HG02610 (cell line): ENCODE measurements around the gene RASSF10.
"Not testable (repeated sequence)": the region's sequence is repeated elsewhere in the genome, so short reads cannot be mapped to it uniquely, and the experiment has no call there.

ENCODE experiments used
- ATAC-seq: cut with Tn5 transposase; IDR thresholded peaks from one replicate; pipeline ENCODE4 v1.9.1; 2021; ENCODE audit warnings: mild to moderate bottlenecking, moderate library complexity; ENCODE audit not compliant: unreplicated experiment

RASSF10 gene

GRCh38 chr11:13019313-13019712 is 10.2 kb downstream of the RASSF10 start:
- ATAC-seq = no peak

DNA sequence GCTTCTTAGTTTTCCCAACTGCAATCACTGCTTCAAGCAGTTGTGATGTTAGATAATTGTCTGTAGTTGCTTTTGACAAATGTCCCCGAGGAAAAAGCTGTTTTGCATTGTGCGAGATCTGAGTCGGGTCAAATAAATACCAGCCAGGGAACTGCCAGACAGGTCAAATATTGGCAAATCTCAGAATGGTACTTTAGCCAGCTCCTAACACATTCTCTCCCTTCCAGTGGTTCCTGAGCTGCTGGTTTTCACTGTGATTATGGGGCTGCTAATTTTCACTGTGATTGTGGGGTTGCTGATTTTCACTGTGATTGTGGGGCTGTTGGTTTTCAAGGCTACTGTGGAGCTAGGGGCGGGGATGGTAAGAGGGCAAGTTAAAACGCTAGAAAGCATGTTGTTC is 14.3 kb downstream of the RASSF10 start:
- no peak for ATAC-seq

GRCh38 chr11:13026722-13027121 is 17.6 kb downstream of the RASSF10 start:
- ATAC-seq = no peak

DNA sequence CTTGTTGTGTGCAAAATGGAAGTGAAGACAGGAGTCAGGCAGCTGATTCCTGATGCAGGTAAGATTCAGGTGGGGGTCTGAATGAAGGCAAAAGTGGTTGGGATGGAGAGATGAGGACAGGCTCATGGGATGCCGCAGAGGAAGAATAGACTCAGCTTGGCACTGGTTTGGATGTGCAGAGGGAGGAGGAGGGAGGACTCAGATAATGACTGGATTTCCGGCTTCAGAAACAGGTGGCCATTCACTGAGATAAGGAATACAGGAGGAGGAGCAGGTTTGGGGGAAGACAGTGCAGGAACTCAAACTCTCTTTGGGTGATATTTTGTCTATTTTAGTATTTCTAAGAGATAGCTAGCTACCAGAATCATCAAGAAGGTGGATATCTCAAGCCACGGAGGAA is 19.2 kb downstream of the RASSF10 start:
- no peak for ATAC-seq

GRCh38 chr11:13029872-13030271 is 20.8 kb downstream of the RASSF10 start:
- no peak for ATAC-seq

DNA sequence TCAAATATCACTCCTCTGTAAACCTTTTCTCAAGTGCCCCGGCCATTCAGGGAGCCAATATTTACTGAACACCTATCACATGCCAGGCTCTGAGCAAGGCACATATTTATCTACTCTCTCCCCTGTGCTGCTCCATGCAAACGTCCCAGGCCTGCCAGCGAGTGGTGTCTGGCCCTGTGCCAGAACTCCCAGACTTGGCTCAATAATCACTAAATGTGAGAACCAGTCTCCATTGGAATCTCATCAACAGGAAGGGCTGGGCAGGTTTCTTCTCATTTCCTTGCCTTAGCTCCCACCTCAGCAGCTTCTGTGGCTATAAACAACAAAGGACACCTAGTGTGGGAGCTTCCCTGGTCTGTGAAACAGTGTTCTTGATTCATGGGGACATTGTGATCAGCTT is 21.7 kb downstream of the RASSF10 start:
- no peak for ATAC-seq

GRCh38 chr11:13031349-13031748 is 22.2 kb downstream of the RASSF10 start:
- ATAC-seq = no peak

DNA sequence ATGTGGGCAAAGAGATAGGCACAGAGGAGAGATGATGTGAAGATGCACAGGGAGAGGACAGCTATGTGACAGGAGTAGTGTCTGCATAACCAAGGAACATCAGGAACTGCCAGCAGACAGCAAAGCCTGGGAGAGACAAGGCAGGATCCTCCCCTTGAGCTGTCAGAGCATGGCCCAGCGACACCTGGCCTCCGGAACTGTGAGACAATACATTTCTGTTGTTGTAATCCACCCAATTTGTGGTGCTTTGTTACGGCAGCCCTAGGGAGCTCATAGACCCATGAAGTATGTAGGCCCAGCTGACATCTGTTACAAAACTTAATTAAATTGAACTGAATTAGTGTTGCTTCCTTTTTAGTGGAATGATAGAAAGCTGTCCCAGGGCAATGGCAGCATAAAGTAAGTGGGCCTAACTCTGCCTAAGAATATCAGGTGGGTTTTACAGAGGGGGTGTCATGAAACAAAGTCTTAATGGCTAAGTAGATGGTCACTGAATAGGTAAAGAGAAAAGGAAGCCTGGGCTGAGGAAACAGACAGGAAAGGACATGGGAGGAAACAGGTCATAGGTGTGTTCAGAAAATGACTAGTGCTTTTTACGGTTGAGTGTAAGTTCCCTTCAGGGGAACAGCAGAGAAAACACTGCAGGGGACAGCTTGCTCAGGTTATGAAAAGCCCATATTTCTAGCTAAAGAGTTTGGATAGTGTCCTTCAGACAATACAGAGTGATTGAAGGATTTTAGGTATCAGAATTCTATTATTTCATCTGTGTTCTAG is 24.8 kb downstream of the RASSF10 start:
- ATAC-seq = no peak

DNA sequence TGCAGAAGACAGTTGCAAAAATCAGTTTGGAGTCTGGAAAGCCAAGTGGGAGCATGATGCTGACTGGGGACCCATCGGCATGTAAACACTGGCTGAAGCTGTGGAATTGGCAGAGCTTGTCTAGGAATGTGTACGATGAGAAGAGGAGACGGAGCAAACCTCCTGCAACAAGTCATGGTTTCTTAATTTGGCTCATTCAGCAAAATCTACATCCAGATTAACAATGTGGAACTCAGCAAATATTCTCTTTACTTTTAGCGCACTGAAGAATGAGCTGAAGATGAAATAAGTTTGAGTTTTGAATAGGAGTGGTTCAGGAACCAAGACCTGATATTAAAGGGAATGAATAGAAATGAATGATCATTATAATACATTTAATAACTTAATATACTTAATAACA is 26.6 kb downstream of the RASSF10 start:
- no peak for ATAC-seq

DNA sequence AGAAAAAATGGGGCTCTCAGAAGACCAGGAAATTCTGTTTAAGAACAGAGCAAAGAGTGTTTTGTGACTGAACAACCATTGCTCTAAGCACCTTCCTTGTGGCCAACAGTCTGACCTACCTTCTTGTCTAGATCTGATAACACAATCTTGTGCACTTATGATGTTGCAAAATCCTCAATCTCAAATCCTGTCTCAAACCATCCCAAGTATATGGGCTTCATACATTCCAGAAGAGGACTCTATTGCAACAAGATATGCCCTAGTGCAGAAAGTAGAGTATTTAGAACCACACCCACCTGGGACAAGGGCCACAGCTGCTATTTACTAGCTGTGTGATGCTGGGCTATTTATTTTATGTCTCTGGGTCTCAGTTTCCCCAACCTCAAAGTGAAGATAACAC is 27.1 kb downstream of the RASSF10 start:
- ATAC-seq = no peak

GRCh38 chr11:13038366-13038765 is 29.2 kb downstream of the RASSF10 start:
- no peak for ATAC-seq

GRCh38 chr11:13039126-13039525 is 30.0 kb downstream of the RASSF10 start:
- ATAC-seq = no peak

- no peak for ATAC-seq
These were observed 31.9 kb downstream of the RASSF10 start for GRCh38 chr11:13040969-13041561.

DNA sequence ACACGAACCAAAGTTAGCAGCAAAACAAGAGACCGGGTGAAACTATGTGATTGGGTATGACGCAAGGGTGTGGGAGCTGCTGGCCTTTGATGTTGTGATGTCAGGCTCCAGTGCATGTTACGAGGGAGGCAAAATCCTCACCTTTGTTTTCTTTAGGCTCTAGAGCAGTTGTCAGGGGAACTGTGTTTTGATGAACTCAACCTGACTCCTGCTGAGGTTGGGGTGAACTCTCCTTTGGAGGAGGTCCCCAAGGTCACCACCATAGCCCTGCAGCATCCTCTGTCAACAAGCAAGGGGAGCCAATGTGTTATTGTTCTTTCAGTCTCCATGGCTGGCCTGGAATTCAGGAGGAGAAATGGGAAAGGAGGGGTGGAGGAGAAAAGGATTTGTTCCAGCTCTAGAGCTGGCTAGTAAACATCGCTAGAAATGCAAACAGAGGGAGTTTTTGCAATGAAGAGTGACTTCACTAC is 33.8 kb downstream of the RASSF10 start:
- no peak for ATAC-seq

DNA sequence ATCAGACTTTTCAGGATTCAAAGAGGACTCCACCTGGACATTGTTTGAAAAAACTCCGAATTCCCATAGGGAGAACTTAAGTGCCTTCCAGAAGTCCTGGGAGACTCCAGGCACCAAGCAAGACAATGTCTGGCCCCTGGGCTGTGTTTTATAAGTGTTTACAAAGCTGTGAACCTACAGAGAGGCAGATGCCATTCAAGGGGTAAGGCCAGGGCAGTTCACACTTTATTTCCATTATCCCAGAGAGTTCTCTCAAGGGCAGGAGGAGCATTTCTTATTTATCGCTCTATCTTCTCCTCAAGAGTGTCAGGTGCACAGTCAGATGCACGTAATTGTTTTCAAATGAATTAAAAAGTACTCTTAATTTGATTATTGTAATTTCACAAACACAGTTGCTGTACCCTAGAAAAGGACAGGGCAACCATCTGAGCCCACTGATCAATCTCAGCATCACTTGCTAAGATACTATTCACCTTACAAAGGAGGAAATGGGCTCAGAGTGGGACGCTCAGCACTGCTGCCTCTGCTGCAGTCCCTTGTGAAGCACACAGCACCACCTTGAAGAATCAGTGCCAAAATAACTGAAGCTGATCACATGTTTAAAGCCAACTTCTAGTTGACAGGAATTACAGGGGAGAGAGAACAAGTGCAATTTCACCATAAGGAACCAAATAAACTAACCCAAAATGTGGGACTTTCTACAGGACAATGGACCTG is 35.0 kb downstream of the RASSF10 start:
- ATAC-seq = no peak

DNA sequence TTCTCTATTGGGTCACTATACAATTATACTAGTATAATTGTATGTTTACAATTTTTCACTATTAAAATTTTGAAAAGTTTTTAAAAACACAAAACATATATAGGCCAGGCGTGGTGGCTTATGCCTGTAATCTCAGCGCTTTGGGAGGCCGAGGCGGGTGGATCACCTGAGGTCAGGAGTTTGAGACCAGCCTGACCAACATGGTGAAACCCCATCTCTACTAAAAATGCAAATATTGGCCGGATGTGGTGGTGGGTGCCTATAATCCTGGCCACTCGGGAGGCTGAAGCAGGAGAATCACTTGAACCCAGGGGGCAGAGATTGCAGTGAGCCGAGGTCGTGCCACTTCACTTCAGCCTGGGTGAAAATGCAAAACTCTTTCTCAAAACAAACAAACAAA is 36.0 kb downstream of the RASSF10 start:
- not testable (repeated sequence) for ATAC-seq

- no peak for ATAC-seq
These were observed 36.6 kb downstream of the RASSF10 start for GRCh38 chr11:13045734-13046133.

GRCh38 chr11:13046637-13047570 is 37.8 kb downstream of the RASSF10 start:
- ATAC-seq = no peak

- ATAC-seq = no peak
These were observed 38.8 kb downstream of the RASSF10 start for GRCh38 chr11:13047884-13048283.

- no peak for ATAC-seq
These were observed 42.1 kb downstream of the RASSF10 start for GRCh38 chr11:13051257-13051656.

- no peak for ATAC-seq
These were observed 43.0 kb downstream of the RASSF10 start for GRCh38 chr11:13052130-13052571.
